SK-N-SH treated with all-trans-retinoic acid at 6 μM for 48 hours (cell line): Measurements from ENCODE around the gene KCNH2.
"Not testable (repeated sequence)": the region's sequence is repeated elsewhere in the genome, so short reads cannot be mapped to it uniquely, and the experiment has no call there.

ENCODE experiments used
- ATAC-seq: fragments of 200-7000 bp; cut with Tn5 transposase; 3 replicates; pipeline ENCODE4 v1.9.1; 2020; ENCODE audit warnings: mild to moderate bottlenecking, moderate library complexity
- BACH2 ChIP-seq: fragments of 250-450 bp; sonication (Bioruptor Pico); IDR thresholded peaks from 2 replicates; pipeline ENCODE4 v1.9.0; 2021; ENCODE audit warnings: mild to moderate bottlenecking, borderline replicate concordance
- CSDC2 ChIP-seq: fragments of 250-450 bp; sonication (Bioruptor Pico); IDR thresholded peaks from 2 replicates; pipeline ENCODE4 v1.5.0; 2020; ENCODE audit warnings: mild to moderate bottlenecking, moderate library complexity
- ESRRG ChIP-seq: fragments of 250-450 bp; sonication (Bioruptor Pico); IDR thresholded peaks from 2 replicates; pipeline ENCODE4 v1.6.1; 2021; ENCODE audit warnings: mild to moderate bottlenecking
- GLIS3 ChIP-seq: fragments of 250-450 bp; sonication (Bioruptor Pico); IDR thresholded peaks from 2 replicates; pipeline ENCODE4 v1.5.0; 2020; ENCODE audit warnings: mild to moderate bottlenecking, moderate library complexity
- OSR1 ChIP-seq: fragments of 250-450 bp; sonication (Bioruptor Pico); IDR thresholded peaks from 2 replicates; pipeline ENCODE4 v1.8.0; 2022; ENCODE audit warnings: moderate library complexity, mild to moderate bottlenecking, inconsistent platforms
- PPARA ChIP-seq: fragments of 250-450 bp; sonication (Bioruptor Pico); IDR thresholded peaks from 2 replicates; pipeline ENCODE4 v1.5.0; 2020; ENCODE audit warnings: mild to moderate bottlenecking, borderline replicate concordance
- RARB ChIP-seq: fragments of 250-450 bp; sonication (Bioruptor Pico); IDR thresholded peaks from 2 replicates; pipeline ENCODE4 v1.8.0; 2021; ENCODE audit warnings: mild to moderate bottlenecking, moderate library complexity
- SNAI2 ChIP-seq: fragments of 250-450 bp; sonication (Bioruptor Pico); IDR thresholded peaks from 2 replicates; pipeline ENCODE4 v1.5.0; 2020; ENCODE audit warnings: mild to moderate bottlenecking, moderate library complexity
- TCF4 ChIP-seq: fragments of 250-450 bp; sonication (Bioruptor Pico); IDR thresholded peaks from 2 replicates; pipeline ENCODE4 v1.8.0; 2021; ENCODE audit warnings: mild to moderate bottlenecking, moderate library complexity, borderline replicate concordance
- TOX ChIP-seq: fragments of 250-450 bp; sonication (Bioruptor Pico); IDR thresholded peaks from 2 replicates; pipeline ENCODE4 v1.8.0; 2021; ENCODE audit warnings: mild to moderate bottlenecking, moderate library complexity, borderline replicate concordance
- ZC3H10 ChIP-seq: fragments of 250-450 bp; sonication (Bioruptor Pico); IDR thresholded peaks from 2 replicates; pipeline ENCODE4 v1.5.1; 2021; ENCODE audit warnings: mild to moderate bottlenecking, moderate library complexity
- ZFP30 ChIP-seq: fragments of 450-650 bp; formaldehyde crosslinking; IDR thresholded peaks from 2 replicates; pipeline ENCODE4 v1.5.0; 2022; ENCODE audit warnings: mild to moderate bottlenecking, moderate library complexity
- ZNF70 ChIP-seq: fragments of 450-650 bp; formaldehyde crosslinking; IDR thresholded peaks from 2 replicates; pipeline ENCODE4 v1.5.0; 2020; ENCODE audit warnings: mild to moderate bottlenecking, moderate library complexity
- ZNF8 ChIP-seq: fragments of 450-650 bp; formaldehyde crosslinking; IDR thresholded peaks from 2 replicates; pipeline ENCODE4 v1.5.0; 2020; ENCODE audit warnings: mild to moderate bottlenecking, moderate library complexity
- TF ChIP-seq, protein P1 (sequence below): fragments of 250-450 bp; sonication (Bioruptor Pico); IDR thresholded peaks from 2 replicates; pipeline ENCODE4 v1.8.0; 2021; ENCODE audit warnings: low read depth, mild to moderate bottlenecking, moderate library complexity, borderline replicate concordance
- TF ChIP-seq, protein P2 (sequence below): fragments of 250-450 bp; sonication (Bioruptor Pico); IDR thresholded peaks from 2 replicates; pipeline ENCODE4 v1.5.0; 2020; ENCODE audit warnings: mild to moderate bottlenecking, moderate library complexity
- TF ChIP-seq, protein P3 (sequence below): fragments of 250-450 bp; sonication (Bioruptor Pico); IDR thresholded peaks from 2 replicates; pipeline ENCODE4 v1.5.1; 2021; ENCODE audit warnings: mild to moderate bottlenecking, moderate library complexity
- TF ChIP-seq, protein P4 (sequence below): fragments of 250-450 bp; sonication (Bioruptor Pico); IDR thresholded peaks from 2 replicates; pipeline ENCODE4 v1.8.0; 2020; ENCODE audit warnings: mild to moderate bottlenecking, moderate library complexity, borderline replicate concordance

Gene KCNH2

DNA sequence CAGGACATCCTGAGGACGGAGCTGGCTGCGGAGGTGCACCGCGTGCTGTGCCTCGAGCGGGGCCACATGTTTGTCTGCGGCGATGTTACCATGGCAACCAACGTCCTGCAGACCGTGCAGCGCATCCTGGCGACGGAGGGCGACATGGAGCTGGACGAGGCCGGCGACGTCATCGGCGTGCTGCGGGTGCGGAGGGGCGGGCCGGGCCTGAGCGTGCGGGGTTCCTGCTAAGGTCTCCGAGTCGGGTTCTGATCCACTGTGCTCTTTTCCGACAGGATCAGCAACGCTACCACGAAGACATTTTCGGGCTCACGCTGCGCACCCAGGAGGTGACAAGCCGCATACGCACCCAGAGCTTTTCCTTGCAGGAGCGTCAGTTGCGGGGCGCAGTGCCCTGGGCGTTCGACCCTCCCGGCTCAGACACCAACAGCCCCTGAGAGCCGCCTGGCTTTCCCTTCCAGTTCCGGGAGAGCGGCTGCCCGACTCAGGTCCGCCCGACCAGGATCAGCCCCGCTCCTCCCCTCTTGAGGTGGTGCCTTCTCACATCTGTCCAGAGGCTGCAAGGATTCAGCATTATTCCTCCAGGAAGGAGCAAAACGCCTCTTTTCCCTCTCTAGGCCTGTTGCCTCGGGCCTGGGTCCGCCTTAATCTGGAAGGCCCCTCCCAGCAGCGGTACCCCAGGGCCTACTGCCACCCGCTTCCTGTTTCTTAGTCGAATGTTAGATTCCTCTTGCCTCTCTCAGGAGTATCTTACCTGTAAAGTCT lies 35.8 kb upstream of the KCNH2 start:
- peak; percentile 51 for ATAC-seq
- peak; percentile 47; the same call in 1 of the 2 replicates for TF ChIP-seq ZNF70 (CRISPR knock-in tag)
- TF ChIP-seq, protein P1, sequence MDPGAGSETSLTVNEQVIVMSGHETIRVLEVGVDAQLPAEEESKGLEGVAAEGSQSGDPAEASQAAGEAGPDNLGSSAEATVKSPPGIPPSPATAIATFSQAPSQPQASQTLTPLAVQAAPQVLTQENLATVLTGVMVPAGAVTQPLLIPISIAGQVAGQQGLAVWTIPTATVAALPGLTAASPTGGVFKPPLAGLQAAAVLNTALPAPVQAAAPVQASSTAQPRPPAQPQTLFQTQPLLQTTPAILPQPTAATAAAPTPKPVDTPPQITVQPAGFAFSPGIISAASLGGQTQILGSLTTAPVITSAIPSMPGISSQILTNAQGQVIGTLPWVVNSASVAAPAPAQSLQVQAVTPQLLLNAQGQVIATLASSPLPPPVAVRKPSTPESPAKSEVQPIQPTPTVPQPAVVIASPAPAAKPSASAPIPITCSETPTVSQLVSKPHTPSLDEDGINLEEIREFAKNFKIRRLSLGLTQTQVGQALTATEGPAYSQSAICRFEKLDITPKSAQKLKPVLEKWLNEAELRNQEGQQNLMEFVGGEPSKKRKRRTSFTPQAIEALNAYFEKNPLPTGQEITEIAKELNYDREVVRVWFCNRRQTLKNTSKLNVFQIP (CRISPR knock-in tag), result no peak
- TF ChIP-seq, all 23 proteins: peak for 1

DNA sequence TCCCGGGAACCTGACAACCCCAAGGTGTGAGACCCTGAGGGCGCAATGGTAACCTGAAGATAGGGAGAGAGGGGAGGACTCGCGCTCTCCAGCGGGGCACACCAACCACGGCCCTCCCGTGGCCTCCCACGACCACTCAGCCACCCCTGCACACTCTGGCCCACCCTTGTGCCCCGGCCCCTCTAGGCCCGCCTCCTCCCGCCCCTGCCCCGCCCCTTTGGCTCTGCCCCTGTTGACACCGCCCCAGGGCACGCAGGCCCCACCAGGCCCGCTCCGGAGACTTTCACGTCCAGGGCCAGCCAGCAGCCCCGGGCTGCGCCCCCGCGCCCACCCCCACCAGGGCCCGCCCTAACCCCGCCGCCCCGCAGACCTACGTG lies 35.2 kb upstream of the KCNH2 start:
- ATAC-seq, result peak; percentile 50

DNA sequence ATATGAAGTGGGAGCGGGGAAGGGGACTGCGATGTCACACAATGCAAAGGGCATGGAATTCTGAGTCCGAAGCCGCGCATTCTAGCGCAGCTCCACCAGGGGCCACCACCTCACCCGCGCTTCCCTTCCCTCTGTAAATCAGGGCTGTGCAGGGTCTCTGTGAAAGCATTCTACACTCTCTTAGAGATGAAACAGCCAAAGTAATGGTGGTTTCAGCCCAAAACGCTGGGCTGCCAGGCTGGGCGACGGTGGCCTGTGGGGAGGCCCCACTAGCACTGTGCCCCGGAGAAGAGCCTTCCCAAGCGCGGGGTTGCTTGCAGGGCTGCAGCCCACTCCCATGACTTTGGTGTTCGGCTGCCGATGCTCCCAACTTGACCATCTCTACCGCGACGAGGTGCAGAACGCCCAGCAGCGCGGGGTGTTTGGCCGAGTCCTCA lies 34.8 kb upstream of the KCNH2 start:
- TF ChIP-seq TCF4, result no peak
- TF ChIP-seq, protein P2, sequence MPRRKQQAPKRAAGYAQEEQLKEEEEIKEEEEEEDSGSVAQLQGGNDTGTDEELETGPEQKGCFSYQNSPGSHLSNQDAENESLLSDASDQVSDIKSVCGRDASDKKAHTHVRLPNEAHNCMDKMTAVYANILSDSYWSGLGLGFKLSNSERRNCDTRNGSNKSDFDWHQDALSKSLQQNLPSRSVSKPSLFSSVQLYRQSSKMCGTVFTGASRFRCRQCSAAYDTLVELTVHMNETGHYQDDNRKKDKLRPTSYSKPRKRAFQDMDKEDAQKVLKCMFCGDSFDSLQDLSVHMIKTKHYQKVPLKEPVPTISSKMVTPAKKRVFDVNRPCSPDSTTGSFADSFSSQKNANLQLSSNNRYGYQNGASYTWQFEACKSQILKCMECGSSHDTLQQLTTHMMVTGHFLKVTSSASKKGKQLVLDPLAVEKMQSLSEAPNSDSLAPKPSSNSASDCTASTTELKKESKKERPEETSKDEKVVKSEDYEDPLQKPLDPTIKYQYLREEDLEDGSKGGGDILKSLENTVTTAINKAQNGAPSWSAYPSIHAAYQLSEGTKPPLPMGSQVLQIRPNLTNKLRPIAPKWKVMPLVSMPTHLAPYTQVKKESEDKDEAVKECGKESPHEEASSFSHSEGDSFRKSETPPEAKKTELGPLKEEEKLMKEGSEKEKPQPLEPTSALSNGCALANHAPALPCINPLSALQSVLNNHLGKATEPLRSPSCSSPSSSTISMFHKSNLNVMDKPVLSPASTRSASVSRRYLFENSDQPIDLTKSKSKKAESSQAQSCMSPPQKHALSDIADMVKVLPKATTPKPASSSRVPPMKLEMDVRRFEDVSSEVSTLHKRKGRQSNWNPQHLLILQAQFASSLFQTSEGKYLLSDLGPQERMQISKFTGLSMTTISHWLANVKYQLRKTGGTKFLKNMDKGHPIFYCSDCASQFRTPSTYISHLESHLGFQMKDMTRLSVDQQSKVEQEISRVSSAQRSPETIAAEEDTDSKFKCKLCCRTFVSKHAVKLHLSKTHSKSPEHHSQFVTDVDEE (CRISPR knock-in tag), result 0 out of 2 replicates have a peak, but pooled peaks have one; percentile 33
- peak; percentile 90 for ATAC-seq

More for the DNA sequence above, 35.2 kb upstream of the KCNH2 start:
- no peak for TF ChIP-seq TCF4
- TF ChIP-seq ZFP30 (CRISPR knock-in tag), result no peak
- no peak for TF ChIP-seq BACH2 (CRISPR knock-in tag)
- TF ChIP-seq, protein P3, sequence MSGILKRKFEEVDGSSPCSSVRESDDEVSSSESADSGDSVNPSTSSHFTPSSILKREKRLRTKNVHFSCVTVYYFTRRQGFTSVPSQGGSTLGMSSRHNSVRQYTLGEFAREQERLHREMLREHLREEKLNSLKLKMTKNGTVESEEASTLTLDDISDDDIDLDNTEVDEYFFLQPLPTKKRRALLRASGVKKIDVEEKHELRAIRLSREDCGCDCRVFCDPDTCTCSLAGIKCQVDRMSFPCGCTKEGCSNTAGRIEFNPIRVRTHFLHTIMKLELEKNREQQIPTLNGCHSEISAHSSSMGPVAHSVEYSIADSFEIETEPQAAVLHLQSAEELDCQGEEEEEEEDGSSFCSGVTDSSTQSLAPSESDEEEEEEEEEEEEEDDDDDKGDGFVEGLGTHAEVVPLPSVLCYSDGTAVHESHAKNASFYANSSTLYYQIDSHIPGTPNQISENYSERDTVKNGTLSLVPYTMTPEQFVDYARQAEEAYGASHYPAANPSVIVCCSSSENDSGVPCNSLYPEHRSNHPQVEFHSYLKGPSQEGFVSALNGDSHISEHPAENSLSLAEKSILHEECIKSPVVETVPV (CRISPR knock-in tag), result no peak
- TF ChIP-seq OSR1, result no peak
- TF ChIP-seq, protein P4, sequence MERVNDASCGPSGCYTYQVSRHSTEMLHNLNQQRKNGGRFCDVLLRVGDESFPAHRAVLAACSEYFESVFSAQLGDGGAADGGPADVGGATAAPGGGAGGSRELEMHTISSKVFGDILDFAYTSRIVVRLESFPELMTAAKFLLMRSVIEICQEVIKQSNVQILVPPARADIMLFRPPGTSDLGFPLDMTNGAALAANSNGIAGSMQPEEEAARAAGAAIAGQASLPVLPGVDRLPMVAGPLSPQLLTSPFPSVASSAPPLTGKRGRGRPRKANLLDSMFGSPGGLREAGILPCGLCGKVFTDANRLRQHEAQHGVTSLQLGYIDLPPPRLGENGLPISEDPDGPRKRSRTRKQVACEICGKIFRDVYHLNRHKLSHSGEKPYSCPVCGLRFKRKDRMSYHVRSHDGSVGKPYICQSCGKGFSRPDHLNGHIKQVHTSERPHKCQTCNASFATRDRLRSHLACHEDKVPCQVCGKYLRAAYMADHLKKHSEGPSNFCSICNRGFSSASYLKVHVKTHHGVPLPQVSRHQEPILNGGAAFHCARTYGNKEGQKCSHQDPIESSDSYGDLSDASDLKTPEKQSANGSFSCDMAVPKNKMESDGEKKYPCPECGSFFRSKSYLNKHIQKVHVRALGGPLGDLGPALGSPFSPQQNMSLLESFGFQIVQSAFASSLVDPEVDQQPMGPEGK (CRISPR knock-in tag), result no peak
- no peak for TF ChIP-seq CSDC2 (CRISPR knock-in tag)
- TF ChIP-seq ZNF70 (CRISPR knock-in tag), result no peak
- TF ChIP-seq PPARA, result no peak
- TF ChIP-seq RARB (CRISPR knock-in tag), result no peak

DNA sequence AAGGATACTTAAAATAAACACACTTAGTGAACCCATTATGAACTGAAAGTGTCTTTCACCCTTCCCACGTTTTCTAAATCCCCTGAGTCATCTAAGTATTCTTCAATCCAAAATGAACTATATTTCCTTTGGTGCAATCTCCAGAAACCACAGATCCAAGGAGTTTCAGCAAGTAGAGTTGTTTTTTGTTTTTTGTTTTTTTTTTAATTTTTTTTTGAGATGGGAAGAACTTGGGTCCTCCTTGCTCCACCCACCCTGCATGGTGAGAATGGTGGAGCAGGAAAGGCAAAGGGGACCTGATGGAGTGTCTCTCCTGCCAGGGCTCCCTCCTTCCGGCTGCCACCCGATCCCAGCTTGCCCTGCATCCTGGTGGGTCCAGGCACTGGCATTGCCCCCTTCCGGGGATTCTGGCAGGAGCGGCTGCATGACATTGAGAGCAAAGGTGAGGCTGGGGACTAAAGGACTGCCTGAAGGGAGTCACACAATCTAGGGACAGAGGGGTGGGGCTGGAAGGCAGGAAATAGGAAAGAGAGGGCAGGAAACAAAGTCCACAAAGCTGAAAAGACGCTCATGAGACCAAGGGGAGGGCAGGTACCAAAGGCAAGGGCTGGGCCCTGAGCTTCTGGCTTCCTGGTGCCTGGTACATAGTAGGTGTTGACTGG lies 34.0 kb upstream of the KCNH2 start:
- TF ChIP-seq TOX (CRISPR knock-in tag) (no peak), OSR1 (no peak)
- ATAC-seq, result no peak

DNA sequence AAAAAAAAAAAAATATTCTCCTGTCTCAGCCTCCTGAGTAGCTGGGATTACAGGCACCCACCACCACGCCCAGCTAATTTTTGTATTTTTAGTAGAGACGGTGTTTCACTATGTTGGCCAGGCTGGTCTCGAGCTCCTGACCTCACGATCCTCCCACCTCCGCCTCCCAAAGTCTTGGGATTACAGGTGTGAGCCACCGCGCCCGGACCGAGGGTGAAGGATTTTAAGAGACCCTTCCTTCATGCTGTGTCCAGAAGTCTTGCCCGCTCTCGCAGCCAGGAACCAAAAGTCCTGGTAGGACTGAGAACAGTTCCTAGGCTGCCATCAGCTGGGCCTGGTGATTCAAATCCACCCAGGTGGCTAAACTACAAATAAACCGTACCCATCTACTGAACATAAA lies 33.5 kb upstream of the KCNH2 start:
- not testable (repeated sequence) for ATAC-seq

DNA sequence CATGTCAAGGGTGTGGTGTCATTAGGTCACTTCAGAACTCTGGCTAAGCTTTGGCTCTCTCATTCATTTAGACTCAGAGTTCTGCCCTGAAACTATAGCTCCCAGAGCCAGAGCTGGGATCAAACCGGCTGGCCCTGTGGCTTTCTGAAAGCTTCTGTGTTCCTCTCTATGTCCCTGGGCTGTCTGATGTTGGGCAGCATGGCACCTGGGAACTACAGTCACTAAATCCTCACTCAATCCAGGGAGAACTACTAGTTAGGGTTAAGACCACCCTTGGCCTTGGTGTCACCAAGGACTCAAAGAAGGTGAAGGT lies 32.9 kb upstream of the KCNH2 start:
- no peak for ATAC-seq
- no peak for TF ChIP-seq TOX (CRISPR knock-in tag)
- TF ChIP-seq BACH2 (CRISPR knock-in tag), result no peak
- no peak for TF ChIP-seq RARB (CRISPR knock-in tag)
- no peak for TF ChIP-seq GLIS3 (CRISPR knock-in tag)
- TF ChIP-seq ZNF70 (CRISPR knock-in tag), result no peak
- TF ChIP-seq ESRRG (CRISPR knock-in tag), result no peak
- TF ChIP-seq, protein P3 (CRISPR knock-in tag), result no peak
- TF ChIP-seq ZFP30 (CRISPR knock-in tag), result no peak
- TF ChIP-seq SNAI2 (CRISPR knock-in tag), result no peak
- no peak for TF ChIP-seq OSR1
- TF ChIP-seq PPARA, result no peak
- no peak for TF ChIP-seq ZNF8 (CRISPR knock-in tag)
- TF ChIP-seq ZC3H10 (CRISPR knock-in tag), result no peak
